ENCODE data around the gene AGPAT1. TPM values are rescaled to one million over a fixed set of nuclear protein-coding genes. Genes with fewer than 3 reads are reported as not detected.
"Not testable (repeated sequence)": the region's sequence is repeated elsewhere in the genome, so short reads cannot be mapped to it uniquely, and the experiment has no call there.

The AGPAT1 gene
- total RNA-seq, 1 donor from 2014 or later: 68.2 TPM

DNA sequence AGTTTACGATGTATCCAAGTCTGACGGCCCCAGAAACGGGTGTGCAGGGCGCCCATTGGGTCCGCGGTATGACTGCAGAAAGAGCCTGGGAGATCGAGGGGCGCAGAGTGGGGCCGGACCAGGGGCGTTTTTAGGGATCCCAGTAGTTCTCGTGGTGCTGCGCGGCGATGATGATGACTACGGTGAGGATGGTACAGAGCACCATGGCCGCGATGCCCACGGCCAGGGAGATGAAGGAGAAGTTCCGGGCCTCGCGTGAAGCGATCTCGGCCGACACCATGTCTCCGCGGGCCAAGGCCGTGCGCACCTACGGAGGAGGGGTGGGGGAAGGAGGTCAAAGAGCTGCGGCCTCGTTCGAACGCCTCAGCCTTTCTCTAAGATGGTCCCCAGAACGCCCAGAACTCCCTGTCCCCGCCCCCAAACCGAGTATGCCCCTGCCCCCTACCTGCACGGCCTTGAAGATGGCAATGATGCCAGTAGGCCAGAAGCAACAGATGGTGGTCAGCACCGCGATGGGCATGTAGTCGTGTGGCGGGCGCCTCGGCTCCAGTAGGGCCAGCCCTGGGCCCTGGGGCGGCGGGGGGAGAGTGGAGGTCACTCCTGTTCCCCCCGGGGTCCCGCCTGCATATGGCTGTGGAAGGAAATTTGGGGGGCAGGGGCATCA, 26.7 kb downstream of the AGPAT1 start:
- DNase-seq (ENCODE audit: low read depth): no peak

DNA sequence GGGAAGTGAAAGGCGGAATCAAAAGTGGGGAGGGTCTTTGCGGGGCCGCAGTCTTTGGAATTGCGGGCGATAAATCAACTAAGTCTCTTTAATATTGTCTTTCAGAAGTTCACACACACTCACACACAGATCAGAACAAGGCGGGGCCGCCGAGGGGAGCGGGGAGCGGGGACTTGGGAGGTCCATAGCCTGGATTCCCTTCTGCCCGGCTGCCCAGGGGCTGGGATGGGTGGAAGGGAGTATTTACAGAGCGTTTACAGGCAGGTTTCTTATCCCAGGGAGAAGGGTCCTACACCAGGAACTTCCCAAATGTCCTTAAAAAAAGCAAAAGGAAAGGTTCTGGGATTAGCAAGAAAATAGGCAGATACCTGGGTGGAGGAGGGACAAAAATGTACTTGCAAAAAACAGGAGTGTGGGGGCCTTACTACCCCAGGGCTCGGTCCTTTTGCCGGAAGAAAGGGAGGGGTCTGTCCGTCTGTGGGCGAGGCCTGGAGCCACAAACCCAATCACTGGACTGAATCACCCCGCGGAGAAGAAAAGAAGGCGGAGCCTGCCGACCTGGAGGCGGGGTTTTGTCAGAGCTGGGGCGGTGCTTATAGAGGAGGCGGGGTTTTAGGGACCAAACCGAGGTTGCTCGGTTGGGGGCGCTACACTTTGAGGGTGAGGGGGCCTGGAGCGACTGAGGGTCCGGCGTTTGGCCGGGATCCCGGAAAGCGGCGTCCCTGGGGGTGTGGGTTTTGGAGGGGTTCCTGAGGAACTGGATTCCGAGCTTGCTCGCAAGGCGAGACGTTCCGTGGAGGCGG, 27.4 kb downstream of the AGPAT1 start:
- DNase-seq (ENCODE audit: low read depth): no peak

GRCh38 chr6:32147401-32148132, 28.3 kb downstream of the AGPAT1 start:
- no peak for DNase-seq (ENCODE audit: low read depth)

DNA sequence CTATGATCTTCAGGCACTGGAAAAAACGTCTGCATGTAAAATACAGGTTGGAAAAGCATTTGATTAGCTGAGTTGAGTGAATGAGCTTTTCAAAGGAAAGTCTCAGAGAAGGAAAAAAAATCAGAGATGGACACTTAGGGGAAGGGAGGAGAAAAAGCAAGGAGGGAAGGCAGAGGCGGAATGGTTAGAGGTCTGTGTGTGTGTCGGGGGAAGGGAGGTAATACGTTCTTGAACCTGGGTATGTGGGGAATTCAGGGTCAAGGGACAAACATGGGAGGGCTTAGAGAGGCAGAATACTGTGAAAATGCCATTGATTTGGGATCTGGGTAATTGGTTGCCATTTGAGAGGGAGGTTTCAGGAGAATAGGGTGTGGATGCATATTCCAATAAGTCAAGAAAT, 29.2 kb downstream of the AGPAT1 start:
- no peak for DNase-seq (ENCODE audit: low read depth)

GRCh38 chr6:32146287-32146686, 29.6 kb downstream of the AGPAT1 start:
- no peak for DNase-seq (ENCODE audit: low read depth)

- DNase-seq (ENCODE audit: low read depth): not testable (repeated sequence)
These were observed 31.6 kb downstream of the AGPAT1 start for GRCh38 chr6:32144238-32144637.

GRCh38 chr6:32140420-32141046, 35.4 kb downstream of the AGPAT1 start:
- DNase-seq (ENCODE audit: low read depth): no peak

GRCh38 chr6:32139590-32139989, 36.3 kb downstream of the AGPAT1 start:
- no peak for DNase-seq (ENCODE audit: low read depth)

DNA sequence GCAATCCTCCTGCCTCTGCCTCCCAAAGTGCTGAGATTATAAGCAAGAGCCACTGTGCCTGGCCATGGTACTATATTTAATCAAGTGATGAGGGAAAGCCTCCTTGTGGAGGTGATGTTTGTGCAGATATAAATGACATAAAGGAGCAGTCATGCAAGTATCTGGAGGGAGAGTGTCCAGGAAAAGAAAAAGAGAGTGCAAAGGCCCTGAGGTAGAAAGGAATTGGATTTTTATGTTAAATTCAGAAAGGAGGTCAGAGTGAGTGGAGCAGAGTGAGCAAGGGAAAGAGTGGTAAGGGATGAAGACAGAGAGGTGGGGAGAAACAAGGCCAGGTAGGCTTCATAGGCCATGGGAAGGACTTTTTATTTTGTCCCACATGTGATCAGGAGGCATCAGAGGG, 38.4 kb downstream of the AGPAT1 start:
- no peak for DNase-seq (ENCODE audit: low read depth)

DNA sequence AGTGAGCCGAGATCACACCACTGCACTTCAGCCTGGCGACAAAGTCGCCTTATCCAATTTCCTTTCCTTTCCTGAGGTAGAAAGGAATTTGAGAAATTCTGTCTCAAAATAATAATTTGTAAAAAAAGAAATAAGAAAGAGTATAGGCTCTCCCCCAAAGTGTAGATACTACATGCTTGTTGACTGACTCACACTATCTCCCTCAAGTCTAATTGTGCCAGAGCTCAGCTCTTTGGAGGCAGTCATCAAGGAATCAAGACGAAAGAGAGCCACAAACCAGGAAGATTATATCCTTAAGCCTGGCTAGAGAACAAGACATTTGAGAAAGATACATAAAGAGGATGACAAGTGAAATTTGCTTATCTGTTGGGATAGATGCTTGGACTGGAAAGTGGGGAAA, 42.1 kb downstream of the AGPAT1 start:
- DNase-seq (ENCODE audit: low read depth): no peak

DNA sequence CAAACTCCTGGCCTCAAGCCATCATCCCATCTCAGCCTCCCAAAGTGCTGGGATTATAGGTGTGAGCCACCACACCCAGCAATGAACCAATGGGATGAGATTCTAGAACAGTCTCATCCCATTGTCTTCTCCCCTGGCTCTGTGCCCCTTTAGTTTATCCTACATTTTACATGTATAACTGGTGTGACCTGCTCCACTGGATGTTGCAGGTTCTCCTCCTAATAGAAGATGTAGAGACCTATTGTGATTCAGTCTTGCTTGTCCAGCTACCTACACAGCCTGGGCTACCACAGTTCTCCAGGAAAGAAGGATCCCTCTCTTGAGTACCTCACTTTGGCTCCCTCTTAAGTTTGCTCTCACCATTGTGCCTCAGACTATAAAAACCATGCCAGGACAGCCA, 43.8 kb downstream of the AGPAT1 start:
- DNase-seq (ENCODE audit: low read depth): no peak

GRCh38 chr6:32131439-32131948, 44.4 kb downstream of the AGPAT1 start:
- no peak for DNase-seq (ENCODE audit: low read depth)

- no peak for DNase-seq (ENCODE audit: low read depth)
These were observed 46.4 kb downstream of the AGPAT1 start for GRCh38 chr6:32129297-32130088.

DNA sequence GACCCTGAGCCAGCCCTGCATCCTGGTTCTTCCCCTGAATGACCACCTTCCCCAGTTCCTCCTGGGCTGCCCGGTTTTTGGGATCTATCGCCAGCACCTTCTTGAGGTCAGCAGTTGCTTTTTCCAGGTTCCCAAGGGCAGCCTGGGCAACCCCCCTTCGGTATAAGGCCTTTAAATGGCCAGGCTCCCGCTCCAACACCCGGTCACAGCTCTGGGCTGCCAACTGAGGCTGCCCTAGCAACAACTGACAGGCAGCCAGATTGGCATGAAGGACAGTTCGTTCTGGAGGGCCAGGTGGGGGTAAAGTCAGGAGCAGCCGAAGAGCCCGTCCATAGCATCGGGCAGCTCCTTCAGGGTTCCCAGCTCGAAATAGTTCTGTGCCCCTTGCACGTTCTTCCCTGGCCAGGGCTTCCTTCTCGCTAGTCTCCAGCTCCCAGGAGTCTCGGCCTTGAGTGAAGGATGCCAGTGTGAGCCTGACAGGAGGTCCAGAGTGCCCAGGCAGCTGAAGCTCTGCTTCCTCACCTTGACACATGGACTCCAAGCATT, 47.1 kb downstream of the AGPAT1 start:
- DNase-seq (ENCODE audit: low read depth): no peak

DNA sequence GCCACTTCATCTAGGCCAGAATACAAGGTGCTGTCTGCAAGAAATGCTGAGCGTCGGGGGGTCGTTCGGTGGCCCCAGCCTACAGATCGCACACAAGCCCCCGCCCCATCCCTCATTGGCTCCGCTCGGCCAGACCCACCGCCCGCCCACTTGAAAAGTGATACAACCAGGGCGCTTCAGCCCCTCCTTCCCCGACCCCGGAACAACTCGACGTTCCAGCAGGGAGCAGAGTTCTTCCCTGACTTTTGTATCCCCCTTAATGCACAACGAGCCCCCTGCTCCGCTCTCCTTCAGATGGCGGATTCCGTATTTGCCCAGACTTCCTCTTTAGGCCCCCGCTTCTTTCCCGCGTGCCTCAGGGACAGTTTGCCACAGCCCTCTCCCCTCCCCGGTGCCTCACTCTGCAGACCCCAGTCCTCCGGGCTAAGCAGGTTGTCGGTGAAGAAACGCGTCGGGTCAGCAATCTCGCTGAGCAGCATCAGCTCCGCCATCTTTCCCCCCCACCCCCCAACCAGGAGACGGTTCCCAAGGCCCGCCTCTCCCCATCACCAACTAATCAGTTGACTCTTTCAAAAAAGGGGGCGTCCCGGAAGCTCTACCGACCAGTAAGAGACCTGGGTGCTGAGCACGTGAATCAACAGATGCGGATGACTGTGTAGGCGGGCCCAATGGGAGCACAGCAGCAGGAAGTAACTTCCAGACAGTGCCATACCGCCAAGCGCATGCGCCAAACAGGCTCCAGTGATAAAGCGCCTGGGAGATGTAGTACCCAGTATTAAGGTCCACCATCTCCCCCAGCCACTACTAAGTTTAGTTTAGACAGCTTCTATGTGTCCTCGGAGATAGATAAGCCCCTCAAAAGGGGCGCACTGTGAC, 47.9 kb downstream of the AGPAT1 start, which contains the start of gene ATF6B:
Gene ATF6B (minus strand): TSS at position 530 of the 876 bp plus-strand sequence. CDS start 39 bp downstream, at position 491.
- peak; percentile 100 for DNase-seq (ENCODE audit: low read depth)

GRCh38 chr6:32127409-32127716, 48.5 kb downstream of the AGPAT1 start:
- DNase-seq (ENCODE audit: low read depth): no peak

DNA sequence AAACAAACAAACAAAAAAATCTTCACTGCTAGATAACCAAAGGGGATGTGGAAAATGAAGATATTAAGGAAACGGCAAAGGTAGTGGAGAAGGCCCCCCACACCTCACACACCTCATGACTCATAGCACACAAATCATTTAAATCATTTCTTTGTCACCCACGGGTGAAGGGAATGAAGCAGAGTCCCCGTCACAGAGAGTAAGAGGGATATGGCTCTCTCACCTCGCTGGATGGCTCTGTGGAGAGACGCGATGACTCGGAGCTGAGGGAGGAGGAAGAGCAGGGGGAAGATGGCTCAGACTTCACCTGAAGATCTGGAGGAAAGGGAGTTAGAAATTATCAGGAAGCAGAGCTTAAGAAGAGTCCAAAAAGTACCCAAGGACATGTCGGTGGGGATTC, 49.0 kb downstream of the AGPAT1 start:
- no peak for DNase-seq (ENCODE audit: low read depth)

DNA sequence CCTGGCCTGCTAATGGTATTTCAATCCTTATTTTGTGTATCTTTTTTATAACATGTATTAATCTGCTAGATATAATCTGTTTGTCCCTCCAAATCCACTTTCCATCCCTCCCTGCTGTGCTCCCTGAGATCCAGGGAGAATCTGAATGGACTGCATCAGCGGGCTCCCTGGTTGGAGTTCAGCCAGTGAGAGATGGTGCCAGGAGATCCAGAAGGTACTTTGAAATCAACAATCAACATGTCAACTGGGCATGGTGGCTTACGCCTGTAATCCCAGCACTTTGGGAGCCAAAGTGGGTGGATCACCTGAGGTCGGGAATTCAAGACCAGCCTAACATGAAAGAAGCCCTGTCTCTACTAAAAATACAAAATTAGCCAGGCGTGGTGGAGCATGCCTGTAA, 52.2 kb downstream of the AGPAT1 start:
- no peak for DNase-seq (ENCODE audit: low read depth)

GRCh38 chr6:32120573-32121059, 55.3 kb downstream of the AGPAT1 start:
- DNase-seq (ENCODE audit: low read depth): no peak
